Measurements from ENCODE around the gene LRRC53. TPM values are rescaled to one million over a fixed set of nuclear protein-coding genes. Genes with fewer than 3 reads are reported as not detected.

The LRRC53 gene
- total and polyA plus RNA-seq, 7 donors, result not detected

DNA sequence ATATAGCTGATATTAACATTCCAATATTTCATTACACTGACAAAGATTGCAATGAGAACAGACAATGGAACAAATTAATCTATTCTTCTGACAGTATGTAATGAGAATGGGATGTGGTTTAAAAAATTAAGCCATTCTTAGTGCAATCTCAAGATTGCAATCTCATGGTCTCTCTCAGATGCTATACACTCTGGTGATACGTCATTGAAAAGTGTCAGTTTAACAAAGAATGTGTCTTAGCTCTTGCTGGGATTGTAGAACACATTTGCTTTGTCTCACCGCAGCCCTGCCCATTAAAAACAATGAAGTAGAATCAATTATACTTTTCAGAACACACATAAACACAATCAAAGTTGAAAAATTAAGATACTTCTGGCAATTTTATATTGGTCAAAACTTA, 55.2 kb downstream of the LRRC53 start:
- 81 to 89% methylated on average over 2 of the region's 2 CpGs for WGBS, 2 donors
- no peaks in the 10 kb centered on the region for H3K9me3 ChIP-seq
- intact Hi-C loops (cut with DNase I), result no loop called here
- TF ChIP-seq EP300 (IDR thresholded peaks at IDR 0.05) (no peak), POLR2A (IDR thresholded peaks at IDR 0.05) (no peak), POLR2AphosphoS5 (IDR thresholded peaks at IDR 0.05) (no peak)
- TF ChIP-seq, protein P1, sequence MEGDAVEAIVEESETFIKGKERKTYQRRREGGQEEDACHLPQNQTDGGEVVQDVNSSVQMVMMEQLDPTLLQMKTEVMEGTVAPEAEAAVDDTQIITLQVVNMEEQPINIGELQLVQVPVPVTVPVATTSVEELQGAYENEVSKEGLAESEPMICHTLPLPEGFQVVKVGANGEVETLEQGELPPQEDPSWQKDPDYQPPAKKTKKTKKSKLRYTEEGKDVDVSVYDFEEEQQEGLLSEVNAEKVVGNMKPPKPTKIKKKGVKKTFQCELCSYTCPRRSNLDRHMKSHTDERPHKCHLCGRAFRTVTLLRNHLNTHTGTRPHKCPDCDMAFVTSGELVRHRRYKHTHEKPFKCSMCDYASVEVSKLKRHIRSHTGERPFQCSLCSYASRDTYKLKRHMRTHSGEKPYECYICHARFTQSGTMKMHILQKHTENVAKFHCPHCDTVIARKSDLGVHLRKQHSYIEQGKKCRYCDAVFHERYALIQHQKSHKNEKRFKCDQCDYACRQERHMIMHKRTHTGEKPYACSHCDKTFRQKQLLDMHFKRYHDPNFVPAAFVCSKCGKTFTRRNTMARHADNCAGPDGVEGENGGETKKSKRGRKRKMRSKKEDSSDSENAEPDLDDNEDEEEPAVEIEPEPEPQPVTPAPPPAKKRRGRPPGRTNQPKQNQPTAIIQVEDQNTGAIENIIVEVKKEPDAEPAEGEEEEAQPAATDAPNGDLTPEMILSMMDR (IDR thresholded peaks at IDR 0.05), result no peak
- DNase-seq, result no peak
- no peaks in the 10 kb centered on the region for H3K27me3 ChIP-seq
- H3K4me3 ChIP-seq, result no peak overlapping the region
- no peak overlapping the region for H3K27ac ChIP-seq
- H3K4me1 ChIP-seq, result no peaks in the 10 kb centered on the region
- H3K36me3 ChIP-seq, result no peaks in the 10 kb centered on the region

DNA sequence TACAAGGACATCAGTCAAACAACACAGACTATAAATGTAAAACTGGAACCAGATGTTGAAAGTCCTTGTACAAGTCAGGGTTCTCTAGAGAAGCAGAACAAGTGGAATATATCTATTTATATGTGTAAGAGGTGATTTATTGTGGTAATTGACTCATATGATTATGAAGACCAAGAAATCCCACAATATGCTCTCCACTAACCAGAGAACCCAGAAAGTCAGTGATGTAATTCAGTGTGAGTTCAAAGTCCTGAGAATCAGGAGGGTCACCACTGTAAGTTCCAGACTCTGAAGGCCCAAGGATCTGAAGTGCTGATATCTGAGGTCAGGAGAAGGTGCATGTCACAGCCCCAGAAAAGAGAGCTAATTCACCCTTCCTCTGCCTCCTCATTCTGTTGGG, 57.0 kb downstream of the LRRC53 start:
- Histone ChIP-seq H3K27ac (no peak overlapping the region), H3K9me3 (no peaks in the 10 kb centered on the region), H3K4me3 (no peak overlapping the region), H3K27me3 (no peaks in the 10 kb centered on the region), H3K4me1 (no peaks in the 10 kb centered on the region), H3K36me3 (no peaks in the 10 kb centered on the region)
- intact Hi-C loops (cut with DNase I), result no loop called here
- TF ChIP-seq EP300 (IDR thresholded peaks at IDR 0.05) (no peak), POLR2AphosphoS5 (IDR thresholded peaks at IDR 0.05) (no peak), POLR2A (IDR thresholded peaks at IDR 0.05) (no peak)
- TF ChIP-seq, protein P1 (IDR thresholded peaks at IDR 0.05), result no peak
- DNase-seq, result no peak

DNA sequence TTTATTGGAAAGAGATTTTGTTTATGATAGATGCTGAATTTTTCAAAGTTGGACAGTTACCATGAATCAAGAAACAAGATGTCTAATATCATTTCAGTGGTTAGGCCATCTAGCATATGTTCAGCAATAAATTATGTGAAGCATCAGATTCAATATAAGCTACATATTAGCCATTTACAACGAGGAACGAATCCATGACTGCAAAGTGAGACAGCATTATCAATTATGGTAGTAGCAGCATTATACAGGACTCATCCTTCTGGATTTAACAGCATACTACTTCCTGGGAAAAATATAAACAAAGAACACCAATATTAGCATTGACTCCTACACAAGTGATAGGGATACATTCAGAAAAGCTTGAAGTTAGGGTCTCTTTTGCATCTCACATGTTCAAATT, 59.1 kb downstream of the LRRC53 start:
- TF ChIP-seq, protein P1 (IDR thresholded peaks at IDR 0.05), result no peak
- TF ChIP-seq EP300 (IDR thresholded peaks at IDR 0.05) (no peak), POLR2AphosphoS5 (IDR thresholded peaks at IDR 0.05) (no peak), POLR2A (IDR thresholded peaks at IDR 0.05) (no peak)
- Histone ChIP-seq H3K4me1 (no peaks in the 10 kb centered on the region), H3K9me3 (no peaks in the 10 kb centered on the region), H3K4me3 (no peak overlapping the region), H3K27ac (no peak overlapping the region), H3K36me3 (no peaks in the 10 kb centered on the region), H3K27me3 (no peaks in the 10 kb centered on the region)
- intact Hi-C loops (cut with DNase I), result no loop called here
- no peak for DNase-seq
- 72 to 85% methylated on average over 2 of the region's 2 CpGs for WGBS, 2 donors

DNA sequence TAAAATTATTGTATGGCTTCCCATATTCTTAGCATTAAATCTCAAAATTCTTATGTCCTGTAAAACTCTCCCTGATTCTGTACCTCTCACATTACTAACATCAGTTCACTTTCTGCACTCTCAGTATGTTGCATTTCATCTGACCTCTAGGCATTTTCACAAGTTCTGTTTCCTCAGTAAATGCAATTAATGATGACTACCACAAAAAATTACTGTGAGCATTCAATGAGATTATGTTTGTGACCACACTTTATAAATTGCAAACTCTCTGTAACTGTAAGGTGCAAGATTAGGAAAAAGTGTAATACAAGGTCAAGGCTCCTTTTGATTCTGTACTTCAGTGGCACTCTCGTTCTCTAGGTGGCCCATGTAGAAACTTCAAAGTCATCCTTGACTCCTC, 60.4 kb downstream of the LRRC53 start:
- intact Hi-C loops (cut with DNase I), result no loop called here

DNA sequence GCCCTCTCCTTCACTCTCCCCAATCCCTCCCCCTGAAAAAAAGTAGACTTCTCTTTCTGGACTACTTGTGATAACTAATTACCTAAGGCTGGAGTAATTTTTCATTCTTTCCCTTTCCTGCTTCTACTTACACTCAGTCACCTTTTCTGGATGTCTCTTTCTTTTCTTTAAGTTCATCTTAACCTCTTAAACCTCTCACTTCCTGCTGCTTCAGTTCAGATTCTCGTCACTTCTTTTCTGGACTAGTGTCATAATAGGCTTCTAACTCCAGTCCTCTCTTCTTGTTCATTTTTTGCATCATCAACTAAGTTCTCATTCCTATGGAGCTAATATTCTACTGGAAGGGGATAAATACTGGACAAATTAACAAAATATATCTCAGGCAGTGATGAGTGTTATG, 75.4 kb downstream of the LRRC53 start:
- whole genome bisulfite sequencing, 2 donors, result 80 to 89% methylated on average over 1 of the region's 1 CpG
- no peak for TF ChIP-seq POLR2A (IDR thresholded peaks at IDR 0.05)
- TF ChIP-seq, protein P1 (IDR thresholded peaks at IDR 0.05), result no peak
- no peak for TF ChIP-seq EP300 (IDR thresholded peaks at IDR 0.05)
- no peak for TF ChIP-seq POLR2AphosphoS5 (IDR thresholded peaks at IDR 0.05)
- Histone ChIP-seq H3K4me1 (peaks cover 0 to 14% (median 5%) of the 10 kb centered on the region in 4 donors), H3K4me3 (no peak overlapping the region), H3K27me3 (no peaks in the 10 kb centered on the region), H3K9me3 (no peaks in the 10 kb centered on the region), H3K27ac (no peak overlapping the region), H3K36me3 (no peaks in the 10 kb centered on the region)
- intact Hi-C loops (cut with DNase I), result no loop called here
- no peak for DNase-seq

More for the DNA sequence above, 60.4 kb downstream of the LRRC53 start:
- H3K4me3 ChIP-seq, result no peak overlapping the region
- WGBS, 2 donors, result 61 to 83% methylated on average over 1 of the region's 1 CpG
- no peaks in the 10 kb centered on the region for H3K9me3 ChIP-seq
- no peak for TF ChIP-seq POLR2AphosphoS5 (IDR thresholded peaks at IDR 0.05)
- no peak for TF ChIP-seq EP300 (IDR thresholded peaks at IDR 0.05)
- no peak for TF ChIP-seq POLR2A (IDR thresholded peaks at IDR 0.05)
- TF ChIP-seq, protein P1 (IDR thresholded peaks at IDR 0.05), result no peak
- DNase-seq, result no peak
- H3K4me1 ChIP-seq, result no peaks in the 10 kb centered on the region
- no peaks in the 10 kb centered on the region for H3K36me3 ChIP-seq
- H3K27ac ChIP-seq, result no peak overlapping the region
- H3K27me3 ChIP-seq, result no peaks in the 10 kb centered on the region
